ENCODE measurements around the gene GADD45G.

Gene GADD45G

GRCh38 chr9:89655056-89655989 is 50.5 kb downstream of the GADD45G start:
- no peak for FAIRE-seq
- TF ChIP-seq CTCF (IDR thresholded peaks at IDR 0.05; ENCODE audit: insufficient read depth, missing control alignments), result no peak
- DNase-seq (ENCODE audit: insufficient read length, low spot score), result no peak

Data from D721Med (cell line).